ENCODE data around the gene METRNL.
A peak's percentile ranks its signal among the peaks of the same experiment; 100 is the strongest.

Gene METRNL

GRCh38 chr17:83081684-83082201 is 2.3 kb downstream of the METRNL start:
- no peak for DNase-seq

GRCh38 chr17:83082424-83082823 is 3.0 kb downstream of the METRNL start:
- DNase-seq: no peak

DNA sequence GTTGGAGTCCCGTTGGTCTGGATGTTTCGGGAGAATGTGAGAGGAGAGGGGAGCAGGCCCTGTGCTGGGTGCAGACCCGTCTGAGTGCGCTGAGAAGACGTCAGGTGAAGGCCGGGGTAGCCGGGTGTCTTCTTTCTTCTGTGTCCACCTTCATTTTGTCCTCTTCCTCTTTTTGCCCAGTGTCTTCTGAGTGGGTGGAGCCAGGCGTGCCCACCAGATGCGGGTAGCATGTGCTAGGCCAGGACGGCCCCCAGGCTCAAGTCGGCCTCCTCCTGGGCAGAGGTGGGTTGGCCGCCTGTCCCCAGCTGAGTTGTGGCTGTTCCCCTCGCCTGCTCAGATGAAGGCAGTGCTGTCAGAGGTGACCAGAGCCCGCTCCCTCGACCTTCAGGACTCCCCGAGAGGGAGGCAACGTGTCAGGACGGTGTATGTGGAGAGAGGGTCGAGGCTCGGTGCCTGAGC is 3.5 kb downstream of the METRNL start:
- no peak for DNase-seq

GRCh38 chr17:83083368-83084201 is 4.2 kb downstream of the METRNL start:
- DNase-seq: peak; percentile 75

- no peak for DNase-seq
Measured at GRCh38 chr17:83084214-83084613, 4.8 kb downstream of the METRNL start.

DNA sequence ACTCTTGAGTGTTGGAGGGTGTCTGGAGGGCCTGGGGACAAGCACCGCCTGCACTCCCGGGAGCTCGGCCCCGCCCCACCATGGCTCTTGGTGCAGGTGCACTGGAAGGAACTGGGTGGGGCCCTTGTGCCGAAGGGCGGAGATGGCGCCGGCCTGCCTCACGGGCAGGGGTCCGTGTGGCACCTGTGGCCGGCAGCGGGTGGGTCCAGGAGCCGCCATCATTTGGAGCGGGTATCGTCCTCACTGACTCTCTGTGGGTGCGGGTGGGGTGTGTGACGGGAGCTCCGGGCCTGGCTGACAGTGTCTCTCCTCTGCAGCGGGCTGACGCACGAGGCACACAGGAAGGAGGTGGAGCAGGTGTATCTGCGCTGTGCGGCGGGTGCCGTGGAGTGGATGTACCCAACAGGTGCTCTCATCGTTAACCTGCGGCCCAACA is 5.2 kb downstream of the METRNL start:
- no peak for DNase-seq

DNA sequence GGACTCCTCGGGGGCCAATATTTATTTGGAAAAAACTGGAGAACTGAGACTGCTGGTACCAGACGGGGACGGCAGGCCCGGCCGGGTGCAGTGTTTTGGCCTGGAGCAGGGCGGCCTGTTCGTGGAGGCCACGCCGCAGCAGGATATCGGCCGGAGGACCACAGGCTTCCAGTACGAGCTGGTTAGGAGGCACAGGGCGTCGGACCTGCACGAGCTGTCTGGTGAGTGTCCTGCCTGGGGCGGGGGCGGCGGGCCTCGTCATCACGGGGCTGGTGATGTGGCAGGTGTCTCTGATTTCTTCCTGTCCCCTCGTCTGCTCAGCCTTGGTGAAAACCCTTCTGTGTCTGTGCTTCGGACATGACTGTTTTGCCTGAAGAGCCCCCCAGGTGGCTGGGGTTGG is 5.7 kb downstream of the METRNL start:
- no peak for DNase-seq

GRCh38 chr17:83085526-83086198 is 6.3 kb downstream of the METRNL start:
- DNase-seq: no peak

DNA sequence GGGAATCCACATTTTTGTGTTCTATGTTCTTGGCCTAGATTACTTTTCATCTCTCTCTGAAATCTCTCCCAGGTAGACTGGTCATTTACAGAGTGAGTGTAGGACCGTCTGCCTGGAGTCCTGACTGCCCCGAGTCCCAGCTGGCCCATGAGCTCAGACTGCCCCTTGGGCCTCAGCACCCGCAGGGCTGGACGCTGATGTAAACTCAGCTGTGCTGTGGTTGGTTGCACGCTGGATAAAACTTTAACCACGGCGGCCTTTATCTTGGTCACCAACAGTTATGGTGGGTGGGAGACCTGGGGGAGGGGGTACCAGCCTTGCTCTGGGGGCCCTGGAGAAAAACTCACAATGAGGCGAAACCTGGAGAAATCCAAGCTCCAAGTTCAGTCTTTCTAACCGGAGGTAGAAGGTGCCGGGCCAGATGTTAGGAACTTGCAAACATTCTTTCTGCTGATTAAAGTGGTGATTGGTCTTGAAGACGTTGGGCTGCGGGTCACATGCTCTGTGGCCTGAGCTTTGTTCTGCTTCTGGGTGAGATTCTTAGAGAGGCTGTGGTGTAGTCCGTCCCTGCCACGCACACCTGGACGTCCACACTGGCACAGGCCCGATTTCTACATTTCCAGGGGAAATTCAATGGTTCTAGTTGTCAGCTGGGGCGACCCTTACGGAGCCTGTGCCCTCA is 6.9 kb downstream of the METRNL start:
- DNase-seq: no peak

GRCh38 chr17:83086907-83087787 is 7.7 kb downstream of the METRNL start:
- no peak for DNase-seq

DNA sequence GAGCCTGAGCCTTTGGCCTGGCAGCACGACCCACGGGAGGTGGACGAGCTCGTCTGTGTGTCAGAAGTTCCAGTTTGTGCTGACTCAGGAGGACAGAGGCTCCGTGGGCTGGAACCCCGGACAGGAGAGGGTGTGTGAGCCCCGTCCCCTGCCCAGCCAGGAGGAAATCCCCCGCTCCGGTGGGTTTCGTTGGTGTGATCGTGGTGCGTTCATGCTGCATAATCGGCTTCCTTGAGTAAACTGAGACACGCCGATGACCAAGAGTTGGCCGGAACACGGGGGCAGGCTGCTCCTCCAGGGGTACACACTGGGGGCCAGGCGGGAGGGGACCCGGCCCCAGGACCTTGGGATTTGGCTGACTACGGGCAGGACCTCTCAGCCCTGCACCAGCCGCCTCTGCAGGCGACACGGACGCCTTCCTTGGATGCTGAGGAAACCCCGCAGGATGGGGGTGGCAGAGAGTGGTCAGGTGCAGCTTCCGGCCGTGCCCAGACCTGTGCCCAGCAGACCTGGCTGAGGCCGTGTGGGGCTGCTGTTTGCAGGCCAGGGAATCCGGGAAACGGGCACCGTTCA is 8.5 kb downstream of the METRNL start:
- no peak for DNase-seq

- DNase-seq: no peak
Measured at GRCh38 chr17:83088451-83088850, 9.0 kb downstream of the METRNL start.

GRCh38 chr17:83088909-83089308 is 9.5 kb downstream of the METRNL start:
- DNase-seq: no peak

DNA sequence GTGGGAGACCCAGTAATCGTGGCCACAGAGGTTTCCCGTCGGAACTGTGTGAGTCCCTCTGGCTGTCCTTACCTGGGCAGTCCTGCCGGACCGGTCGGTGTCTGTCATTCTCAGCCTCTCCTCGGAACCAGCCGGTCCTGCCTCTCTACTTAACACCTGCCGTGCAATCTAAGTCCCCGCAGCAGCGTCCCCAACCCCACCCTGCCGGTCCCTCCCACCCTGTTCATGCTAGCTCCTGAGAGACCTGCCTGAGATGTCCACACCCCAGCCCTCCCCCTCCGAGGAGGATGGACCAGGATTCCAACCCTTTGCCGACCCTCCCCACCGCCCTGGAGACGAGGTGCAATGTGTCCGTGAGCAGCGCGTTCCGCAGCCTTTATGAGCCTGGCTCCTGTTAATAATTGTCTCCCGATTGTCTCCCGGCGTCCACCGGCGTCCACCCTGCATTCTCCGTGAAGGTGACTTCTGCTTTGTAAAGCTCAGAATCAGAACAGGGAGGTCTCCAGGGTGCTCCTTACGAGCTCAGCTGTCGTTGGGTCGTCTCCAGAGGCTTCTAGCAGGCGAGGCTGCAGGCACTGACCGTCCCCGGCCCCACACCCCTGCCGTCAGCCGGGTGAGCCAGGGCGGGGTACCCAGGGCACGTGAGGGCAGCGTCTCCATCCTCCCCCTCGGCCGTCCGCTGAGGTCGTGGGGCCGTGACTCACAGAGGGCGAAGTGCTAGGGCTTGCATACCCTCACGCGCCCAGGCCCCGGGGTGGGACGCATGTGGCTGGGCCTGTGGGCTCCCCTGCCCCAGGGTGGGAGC is 10.1 kb downstream of the METRNL start:
- no peak for DNase-seq

DNA sequence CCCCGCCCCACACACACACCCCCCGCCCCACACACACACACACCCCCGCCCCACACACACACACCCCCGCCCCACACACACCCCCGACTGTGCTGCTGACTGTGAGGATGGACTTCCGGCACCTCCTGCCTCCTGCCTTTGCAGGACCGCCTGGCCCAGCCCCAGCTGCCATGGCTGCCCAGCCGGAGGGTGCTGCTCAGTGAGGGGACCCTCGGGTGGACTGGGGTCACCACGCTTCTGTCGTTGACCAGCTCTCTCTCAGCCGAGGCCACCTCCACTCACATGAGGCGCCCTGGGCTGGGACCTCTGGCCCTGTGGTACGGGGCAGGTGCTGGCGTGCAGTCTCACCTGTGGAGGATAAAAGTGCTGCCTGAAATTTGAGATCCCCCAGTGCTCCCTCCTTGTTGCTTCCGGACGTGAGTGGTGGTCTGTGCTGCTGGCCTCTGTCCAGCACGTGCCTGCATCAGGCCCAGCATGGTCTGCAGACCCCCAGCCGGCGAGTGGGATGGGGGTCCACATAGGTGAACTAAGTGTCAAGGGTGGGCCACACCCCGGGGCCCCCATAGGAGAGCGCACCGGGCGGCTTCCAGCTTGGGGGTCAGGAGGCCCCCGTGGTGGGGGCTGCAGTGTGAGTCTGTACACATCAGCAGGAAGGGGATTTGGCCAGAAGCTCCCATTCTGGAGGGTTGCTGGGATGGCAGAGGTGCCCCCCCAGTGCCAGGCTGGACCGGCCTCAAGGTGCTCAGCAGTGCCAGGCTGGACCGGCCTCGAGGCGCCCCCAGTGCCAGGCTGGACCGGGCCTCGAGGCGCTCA is 11.2 kb downstream of the METRNL start:
- DNase-seq: no peak

GRCh38 chr17:83091257-83092141 is 12.1 kb downstream of the METRNL start:
- DNase-seq: no peak

DNA sequence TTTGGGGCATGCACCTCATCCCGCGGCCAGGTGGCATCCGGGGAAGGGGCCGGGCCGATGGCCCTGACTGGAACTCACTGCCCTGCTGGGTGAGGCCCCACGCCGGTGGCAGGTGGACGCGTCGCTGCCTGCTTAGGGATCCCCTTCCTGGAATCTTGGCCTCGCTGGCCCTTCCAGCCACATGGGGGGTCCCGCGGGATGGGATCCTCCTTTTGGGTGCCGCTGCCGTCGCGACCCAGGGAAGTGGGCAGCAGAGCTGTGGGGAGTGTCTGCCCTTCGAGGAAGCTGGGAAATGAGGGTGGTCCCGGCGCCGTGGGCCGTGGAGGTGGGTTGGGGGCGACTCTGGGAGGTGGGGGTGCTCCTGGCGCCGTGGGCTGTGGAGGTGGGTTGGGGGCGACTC is 12.8 kb downstream of the METRNL start:
- DNase-seq: no peak

- no peak for DNase-seq
Measured at GRCh38 chr17:83092931-83093330, 13.5 kb downstream of the METRNL start.

- DNase-seq: no peak
Measured at GRCh38 chr17:83093506-83093905, 14.1 kb downstream of the METRNL start.

Measured in stimulated activated CD4-positive, alpha-beta T cell treated with anti-CD3 and anti-CD28 coated beads, Interleukin-1b, Interleukin-23, amount 100 ng/mL, for 48 hours (primary cell).